ENCODE measurements around the gene LCNL1.

LCNL1 gene

GRCh38 chr9:136973618-136974617 is 8.9 kb upstream of the LCNL1 start:
- in situ Hi-C loops (cut with MboI; ENCODE audit: low sequenced_read_pairs): no loop called here

DNA sequence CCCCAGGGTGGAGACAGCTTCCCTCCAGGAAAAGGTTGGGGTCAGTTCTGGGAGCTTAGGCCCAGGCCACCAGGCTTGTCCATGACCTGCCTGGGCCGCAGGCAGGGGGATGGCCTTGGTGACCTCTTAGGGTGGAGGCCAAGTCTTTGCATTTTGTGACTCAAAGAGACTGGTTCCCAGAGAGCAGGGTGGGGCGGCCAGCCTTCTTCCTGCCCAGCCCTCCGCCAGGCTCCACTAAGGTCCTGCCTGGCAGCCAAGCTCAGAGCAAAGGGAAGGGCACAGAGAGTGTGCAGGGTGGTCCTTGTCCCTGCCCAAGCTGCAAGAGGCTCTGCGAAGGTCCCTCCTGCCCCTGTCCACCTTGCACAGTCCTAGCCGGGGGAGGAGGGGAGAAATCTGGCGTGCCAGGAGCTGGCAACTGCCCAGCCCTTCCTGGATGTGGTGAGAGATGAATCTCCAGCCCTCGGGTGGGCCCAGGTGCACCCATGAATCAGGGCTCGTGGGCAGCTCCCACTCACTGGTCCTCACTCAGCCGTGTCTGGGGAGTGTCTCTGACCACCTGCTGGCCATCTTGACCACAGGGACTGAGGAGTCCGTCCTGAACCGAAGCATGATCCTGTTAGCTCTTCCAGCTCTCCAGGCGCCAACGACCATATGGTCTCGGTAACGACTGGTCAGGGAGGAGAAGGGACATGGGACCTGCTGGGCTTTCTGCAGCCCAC is 7.8 kb upstream of the LCNL1 start:
- in situ Hi-C loops (cut with MboI; ENCODE audit: low sequenced_read_pairs): no loop called here

DNA sequence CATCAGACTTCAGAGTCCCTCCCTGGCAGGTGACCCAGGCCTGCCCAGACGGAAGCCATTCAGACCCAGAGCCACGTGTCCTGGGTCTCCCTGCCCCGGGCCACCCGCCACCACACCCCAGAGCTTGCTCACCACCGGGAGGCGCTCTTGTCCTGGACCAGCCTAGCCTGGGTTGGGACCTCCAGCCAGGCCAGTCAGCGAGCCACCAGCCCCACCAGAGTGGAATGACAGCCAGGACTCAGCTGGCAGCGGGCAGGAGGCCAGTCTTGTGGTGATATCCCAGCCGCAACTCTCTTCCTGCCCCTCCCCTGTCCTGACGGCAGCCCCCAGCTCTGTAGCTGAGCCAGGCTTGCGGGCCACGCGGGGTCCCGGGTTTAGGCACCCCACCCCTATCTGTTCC is 7.1 kb upstream of the LCNL1 start:
- in situ Hi-C loops (cut with MboI; ENCODE audit: low sequenced_read_pairs): no loop called here

- in situ Hi-C loops (cut with MboI; ENCODE audit: low sequenced_read_pairs): no loop called here
These were observed 5.6 kb upstream of the LCNL1 start, which contains the start of gene PTGDS for GRCh38 chr9:136977223-136977622. PTGDS (plus strand) TSS chr9:136977504; CDS start chr9:136977579, 75 bp downstream.

GRCh38 chr9:136977649-136978072 is 5.1 kb upstream of the LCNL1 start:
- in situ Hi-C loops (cut with MboI; ENCODE audit: low sequenced_read_pairs): no loop called here

DNA sequence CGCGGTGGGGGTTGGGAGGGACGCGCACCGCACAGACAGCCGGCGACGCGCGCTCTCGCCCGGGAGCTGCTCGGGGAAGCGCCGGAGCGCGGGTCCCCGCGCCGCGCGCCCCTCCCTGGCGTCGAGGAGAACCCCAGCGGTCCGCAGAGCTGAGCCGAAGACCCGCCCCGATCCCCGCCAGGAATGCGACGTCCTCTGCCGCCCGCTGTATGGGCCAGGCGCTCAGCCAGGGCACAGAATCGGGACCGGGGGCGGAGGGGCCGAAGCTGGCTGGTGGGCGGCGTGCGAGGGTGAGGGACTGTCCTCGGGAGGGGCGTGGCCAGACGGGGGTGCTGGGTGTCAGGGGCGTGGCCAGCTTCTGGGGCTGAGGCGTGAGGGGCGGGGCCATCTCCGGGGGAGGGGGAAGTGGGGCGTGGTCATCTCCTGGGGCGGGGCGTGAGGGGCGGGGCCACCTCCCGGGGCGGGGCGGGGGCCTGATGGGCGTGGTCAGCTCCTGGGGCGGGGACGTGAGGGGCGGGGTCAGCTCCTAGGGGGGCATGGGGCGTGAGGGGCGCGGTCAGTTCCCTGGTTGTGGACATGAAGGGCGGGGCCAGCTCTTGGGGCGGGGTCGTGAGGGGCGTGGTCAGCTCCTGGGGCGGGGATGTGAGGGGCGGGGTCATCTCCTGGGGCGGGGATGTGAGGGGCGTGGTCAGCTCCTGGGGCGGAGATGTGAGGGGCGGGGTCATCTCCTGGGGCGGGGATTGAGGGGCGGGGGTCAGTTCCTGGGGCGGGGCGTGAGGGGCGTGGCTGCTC is 4.5 kb upstream of the LCNL1 start:
- in situ Hi-C loops (cut with MboI; ENCODE audit: low sequenced_read_pairs): no loop called here

- in situ Hi-C loops (cut with MboI; ENCODE audit: low sequenced_read_pairs): no loop called here
These were observed 3.8 kb upstream of the LCNL1 start for GRCh38 chr9:136978865-136979544.

- in situ Hi-C loops (cut with MboI; ENCODE audit: low sequenced_read_pairs): no loop called here
These were observed 2.8 kb upstream of the LCNL1 start for GRCh38 chr9:136979769-136980587.

GRCh38 chr9:136980669-136981478 is 1.9 kb upstream of the LCNL1 start:
- in situ Hi-C loops (cut with MboI; ENCODE audit: low sequenced_read_pairs): no loop called here

- in situ Hi-C loops (cut with MboI; ENCODE audit: low sequenced_read_pairs): no loop called here
These were observed 1.1 kb upstream of the LCNL1 start for GRCh38 chr9:136981588-136982231.

GRCh38 chr9:136983167-136983566 is 374 bp downstream of the LCNL1 start:
- in situ Hi-C loops (cut with MboI; ENCODE audit: low sequenced_read_pairs): no loop called here

- in situ Hi-C loops (cut with MboI; ENCODE audit: low sequenced_read_pairs): no loop called here
These were observed 992 bp downstream of the LCNL1 start for GRCh38 chr9:136983656-136984314.

DNA sequence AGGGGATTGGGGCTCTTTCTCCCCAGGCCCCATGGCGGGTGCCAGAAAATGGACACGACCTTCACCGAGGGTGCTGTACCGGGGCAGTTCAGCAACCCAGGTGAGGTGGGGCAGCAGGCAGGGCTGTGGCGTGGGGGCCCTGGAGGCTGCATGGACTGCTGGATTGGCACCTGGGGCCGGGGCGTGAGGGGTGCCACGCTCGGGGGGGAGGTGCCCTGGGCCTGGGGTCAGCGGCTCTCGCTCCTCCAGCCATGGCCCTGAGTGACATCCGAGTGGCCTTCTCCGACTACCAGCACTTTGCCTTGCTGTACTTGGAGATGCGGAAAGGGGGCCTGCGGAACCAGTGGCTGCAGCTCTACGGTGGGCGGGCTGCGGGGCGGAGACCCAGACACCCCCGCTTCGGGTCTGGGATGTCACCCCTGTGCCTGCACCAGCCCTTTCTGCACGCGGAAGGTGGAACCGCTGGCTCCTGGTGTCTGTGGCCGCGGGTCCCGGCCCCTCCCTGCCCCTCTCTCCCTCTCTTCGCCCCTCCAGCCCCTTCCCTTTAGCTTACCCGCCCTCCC is 1.8 kb downstream of the LCNL1 start:
- in situ Hi-C loops (cut with MboI; ENCODE audit: low sequenced_read_pairs): no loop called here

DNA sequence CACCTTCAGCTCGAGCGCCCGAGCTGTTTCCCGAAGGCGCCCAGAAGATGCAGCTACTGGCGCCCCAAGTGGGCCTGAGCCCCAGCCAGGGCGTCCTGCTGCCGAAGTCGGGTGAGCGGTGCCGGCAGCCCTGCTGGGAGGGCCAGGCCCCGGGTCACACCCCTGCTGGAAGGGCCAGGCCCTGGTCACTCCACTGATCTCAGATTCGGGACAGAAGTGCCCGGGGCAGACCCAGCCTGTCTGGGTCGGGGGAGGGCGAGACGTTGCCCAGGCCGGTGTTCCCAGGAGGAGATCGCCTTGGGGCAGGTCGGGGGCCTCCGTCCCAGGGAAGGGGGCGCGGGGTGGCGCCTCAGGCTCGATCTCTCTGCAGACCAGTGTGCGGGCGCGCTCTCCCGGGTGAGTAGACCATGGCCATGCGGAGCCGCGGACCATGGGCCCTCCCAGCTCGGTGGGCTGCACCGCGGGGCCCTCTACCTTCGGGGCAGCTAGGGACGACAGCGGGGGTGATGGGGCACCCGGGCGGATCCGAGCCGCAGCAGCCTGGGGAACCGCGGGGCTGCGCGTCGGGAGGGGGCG is 2.3 kb downstream of the LCNL1 start:
- in situ Hi-C loops (cut with MboI; ENCODE audit: low sequenced_read_pairs): no loop called here

DNA sequence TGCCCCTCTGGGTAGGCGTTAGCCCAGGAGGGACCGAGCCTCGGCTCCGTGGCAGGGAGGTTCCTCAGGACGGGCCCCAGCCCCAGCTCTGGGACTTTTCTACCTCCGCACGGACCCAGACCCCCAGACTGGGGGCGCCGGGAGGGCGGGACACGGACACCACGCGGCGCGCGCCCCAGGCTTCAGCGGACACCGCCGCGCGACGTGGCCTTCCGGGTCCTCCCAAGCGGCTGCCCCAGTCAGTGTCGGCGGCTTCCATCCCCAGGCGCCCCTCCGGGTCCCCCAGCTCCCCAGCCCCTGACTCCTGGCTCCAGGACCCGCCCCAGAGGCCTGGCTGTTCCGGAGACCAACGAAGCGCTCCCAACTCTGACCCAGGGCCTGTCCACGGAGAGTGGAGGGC is 3.1 kb downstream of the LCNL1 start:
- in situ Hi-C loops (cut with MboI; ENCODE audit: low sequenced_read_pairs): no loop called here

DNA sequence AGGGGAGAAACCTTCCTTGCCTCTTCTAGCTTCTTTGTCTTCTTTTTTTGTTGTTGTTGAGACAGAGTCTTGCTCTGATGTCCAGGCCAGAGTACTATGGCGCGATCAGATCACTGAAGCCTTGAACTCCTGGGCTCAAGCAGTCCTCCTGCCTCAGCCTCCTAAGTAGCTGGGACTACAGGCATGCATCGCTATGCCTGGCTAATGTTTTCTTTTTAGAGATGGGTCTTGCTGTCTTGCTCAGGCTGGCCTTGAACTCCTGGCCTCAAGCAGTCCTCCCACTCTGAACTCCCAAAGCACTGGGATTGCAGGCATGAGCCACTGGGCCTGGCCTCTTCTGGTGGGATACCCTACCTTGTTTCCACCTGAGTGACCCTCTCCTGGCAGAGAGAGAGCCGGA is 6.1 kb downstream of the LCNL1 start:
- in situ Hi-C loops (cut with MboI; ENCODE audit: low sequenced_read_pairs): no loop called here

DNA sequence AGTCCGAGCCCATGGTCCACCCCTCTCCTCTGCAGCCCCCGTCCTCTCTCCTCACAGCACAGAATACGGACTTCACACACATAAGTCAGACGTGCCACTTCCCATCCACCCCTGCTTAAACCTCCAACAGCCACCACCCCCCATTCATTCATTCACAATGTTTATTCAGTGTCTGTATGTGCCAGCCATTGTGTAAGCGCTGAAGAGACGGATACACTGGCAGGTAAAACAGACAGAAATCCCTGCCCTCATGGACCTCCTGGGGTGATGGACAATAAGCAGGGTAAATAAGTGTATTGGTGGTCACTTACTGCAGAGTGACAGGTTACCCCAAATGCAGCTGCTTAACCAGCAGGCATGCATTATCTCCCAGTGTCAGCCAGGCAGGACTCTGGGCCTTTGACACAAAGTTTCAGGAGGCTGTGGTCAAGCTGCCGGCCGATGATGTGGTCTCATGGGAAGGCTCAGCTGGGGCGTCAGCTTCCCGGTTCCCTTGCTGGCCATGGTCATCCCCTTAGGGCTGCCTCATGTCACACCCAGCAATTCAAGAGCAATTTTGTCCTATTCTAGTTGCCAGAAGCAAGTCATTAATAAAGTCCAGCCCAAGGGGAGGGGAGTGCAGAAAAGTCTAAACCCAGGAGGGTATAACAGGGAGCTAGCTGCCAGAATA is 7.6 kb downstream of the LCNL1 start:
- in situ Hi-C loops (cut with MboI; ENCODE audit: low sequenced_read_pairs): no loop called here

Measured in hTERT RPE-1 (cell line).